ENCODE measurements around the gene GLS. TPM values are rescaled to one million over a fixed set of nuclear protein-coding genes. Genes with fewer than 3 reads are reported as not detected.
"Not testable (repeated sequence)": the region's sequence is repeated elsewhere in the genome, so short reads cannot be mapped to it uniquely, and the experiment has no call there.

Gene GLS
- polyA plus RNA-seq, 3 donors: 240 to 345 (median 296) TPM

DNA sequence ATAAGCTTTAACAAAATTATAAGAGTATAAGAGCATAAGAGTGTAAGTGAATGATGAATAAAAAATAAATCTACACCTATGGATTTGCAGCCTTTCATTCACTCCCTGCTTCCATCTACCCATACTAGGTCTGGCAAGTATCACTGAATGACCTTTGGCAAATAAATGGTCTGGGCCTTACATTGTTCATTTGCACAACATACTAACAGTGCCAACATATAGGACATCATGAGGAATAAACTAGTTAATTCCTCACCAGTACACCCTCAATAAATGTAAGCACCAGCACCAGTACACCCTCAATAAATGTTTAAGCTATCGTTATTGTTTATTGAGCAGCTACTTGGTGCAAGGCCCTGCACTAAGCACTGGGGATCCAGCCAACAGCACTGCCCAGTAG lies 106.5 kb downstream of the GLS start:
- DNase-seq: no peak

DNA sequence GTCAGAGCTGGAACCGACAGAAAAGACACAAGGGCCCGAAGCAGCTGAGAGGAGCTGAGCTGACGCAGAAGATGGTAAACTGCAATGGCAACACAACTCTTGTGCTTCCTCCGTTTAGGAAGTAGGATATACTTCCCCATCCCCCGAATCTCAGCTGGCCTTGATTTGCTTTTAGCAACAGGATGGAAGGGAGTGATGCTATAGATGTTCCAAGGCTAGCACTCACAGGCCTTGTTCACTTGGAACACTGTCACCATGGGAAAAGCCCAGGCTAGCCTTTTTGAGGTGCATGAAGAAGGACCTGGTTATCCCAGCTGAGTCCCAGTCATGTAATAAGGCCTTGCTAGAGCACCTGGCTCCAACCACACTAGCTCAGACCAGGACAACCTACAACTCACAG lies 107.3 kb downstream of the GLS start:
- no peak for DNase-seq

DNA sequence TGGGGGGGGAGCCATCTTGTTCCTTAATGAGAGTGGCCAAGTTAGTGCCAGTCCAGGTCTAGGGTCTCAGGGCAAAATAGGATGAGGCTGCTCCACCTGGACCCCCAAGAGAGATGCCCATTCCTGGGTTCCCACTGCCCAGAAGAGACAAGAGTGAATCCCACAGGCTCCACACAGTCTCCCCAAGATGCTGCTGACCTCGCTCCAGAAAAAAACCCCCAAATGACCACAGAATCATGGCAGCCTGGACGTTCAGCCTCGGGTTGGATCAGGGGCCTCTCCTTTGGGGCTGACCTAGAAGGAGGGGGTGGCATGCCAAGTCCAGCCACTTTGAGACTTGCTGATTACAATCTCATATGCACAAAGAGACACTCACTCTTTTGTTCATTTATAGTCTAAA lies 108.3 kb downstream of the GLS start:
- no peak for DNase-seq

DNA sequence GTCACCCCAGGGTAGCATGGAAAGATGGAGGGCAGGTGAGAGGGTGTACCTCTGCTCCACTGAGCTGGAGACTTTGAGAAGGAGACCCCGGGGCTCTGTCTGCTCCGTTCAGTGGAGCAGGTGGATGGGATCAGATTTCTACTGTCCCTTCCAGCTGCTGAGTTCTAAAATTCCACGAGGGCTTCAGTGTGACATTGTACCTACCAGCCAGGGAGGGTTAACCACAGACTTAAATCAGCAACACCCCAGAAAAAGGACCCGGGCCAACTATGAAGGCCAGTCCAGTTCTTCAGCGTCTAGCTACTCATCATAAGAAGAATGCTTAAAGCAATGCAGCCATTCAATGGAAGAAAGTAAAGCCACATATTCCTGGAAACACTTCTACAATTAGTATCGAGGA lies 109.5 kb downstream of the GLS start:
- no peak for DNase-seq

DNA sequence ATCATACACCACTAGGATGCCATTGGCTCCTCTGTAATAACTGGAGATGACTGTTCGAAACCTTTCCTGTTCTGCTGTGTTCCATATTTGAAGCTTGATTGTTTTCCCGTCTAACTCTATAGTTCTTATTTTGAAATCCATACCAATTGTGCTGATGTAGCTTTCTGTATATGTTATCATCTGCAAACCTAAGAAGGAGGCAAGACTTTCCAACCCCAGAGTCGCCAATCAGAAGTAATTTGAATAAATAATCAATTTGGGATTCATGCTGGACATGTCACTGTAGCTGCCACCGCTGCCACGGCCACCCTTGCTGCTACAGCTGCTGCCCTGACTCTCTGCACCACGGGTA lies 112.6 kb downstream of the GLS start:
- no peak for DNase-seq

DNA sequence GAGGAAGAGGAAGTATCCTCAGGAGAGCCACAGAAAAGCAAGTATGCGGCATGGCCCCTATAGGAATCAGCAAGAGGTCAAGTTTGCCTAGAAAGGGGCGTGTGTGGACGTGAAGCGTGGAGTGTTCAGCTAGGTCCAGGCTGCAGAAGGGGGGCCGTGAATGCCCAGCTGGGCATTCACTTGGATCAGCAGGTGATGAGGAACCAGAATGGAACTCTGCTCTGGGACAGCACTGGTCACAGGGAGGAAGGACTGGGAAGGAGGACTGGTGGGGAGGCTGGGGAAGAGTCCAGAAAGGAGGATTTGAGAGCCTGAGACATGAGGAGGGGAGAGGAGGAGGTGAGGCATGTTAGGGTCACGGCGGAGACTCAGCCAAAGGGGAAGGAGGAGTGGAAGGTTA lies 113.5 kb downstream of the GLS start:
- DNase-seq: no peak

DNA sequence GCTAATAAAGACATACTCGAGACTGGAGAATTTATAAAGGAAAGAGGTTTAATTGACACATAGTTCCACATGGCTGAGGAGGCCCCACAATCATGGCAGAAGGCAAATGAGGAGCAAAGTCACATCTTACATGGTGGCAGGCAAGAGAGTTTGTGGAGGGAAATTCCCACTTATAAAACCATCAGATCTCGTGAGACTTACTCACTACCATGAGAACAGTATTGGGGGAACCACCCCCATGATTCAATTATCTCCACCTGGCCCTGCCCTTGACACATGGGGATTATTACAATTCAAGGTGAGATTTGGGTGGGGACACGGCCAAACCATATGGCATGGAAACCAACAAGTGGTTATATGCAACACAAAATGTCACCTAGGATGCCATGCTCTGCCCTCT lies 114.7 kb downstream of the GLS start:
- DNase-seq: not testable (repeated sequence)

DNA sequence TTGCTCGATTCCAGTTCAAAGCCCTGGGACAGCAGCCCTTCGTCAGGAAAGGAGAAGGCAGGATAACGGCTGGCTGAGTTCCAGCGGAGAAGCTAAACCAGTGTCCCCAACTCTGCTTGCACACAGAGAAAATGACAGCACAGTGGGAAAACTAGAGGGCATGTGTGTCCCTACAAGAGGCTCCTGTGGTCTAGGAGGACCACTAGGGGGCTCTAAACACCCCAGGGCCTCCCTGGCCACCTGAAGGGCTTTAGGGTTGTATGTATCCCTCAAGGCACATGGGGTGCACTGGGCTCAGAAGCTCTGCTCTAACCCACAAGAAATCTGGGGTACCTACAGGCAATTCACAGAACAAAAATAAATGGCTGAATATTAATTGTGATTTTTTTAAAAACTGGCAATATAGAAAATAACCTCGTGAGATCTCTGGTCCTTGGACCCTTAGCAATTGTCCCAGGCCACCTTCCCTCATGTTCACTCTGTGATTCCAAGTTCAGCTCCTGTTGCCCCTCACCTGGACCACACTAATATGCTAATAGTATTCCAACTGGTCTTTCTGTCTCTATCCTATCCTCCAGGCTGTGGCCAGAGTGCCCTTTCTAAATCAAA lies 115.8 kb downstream of the GLS start:
- no peak for DNase-seq

DNA sequence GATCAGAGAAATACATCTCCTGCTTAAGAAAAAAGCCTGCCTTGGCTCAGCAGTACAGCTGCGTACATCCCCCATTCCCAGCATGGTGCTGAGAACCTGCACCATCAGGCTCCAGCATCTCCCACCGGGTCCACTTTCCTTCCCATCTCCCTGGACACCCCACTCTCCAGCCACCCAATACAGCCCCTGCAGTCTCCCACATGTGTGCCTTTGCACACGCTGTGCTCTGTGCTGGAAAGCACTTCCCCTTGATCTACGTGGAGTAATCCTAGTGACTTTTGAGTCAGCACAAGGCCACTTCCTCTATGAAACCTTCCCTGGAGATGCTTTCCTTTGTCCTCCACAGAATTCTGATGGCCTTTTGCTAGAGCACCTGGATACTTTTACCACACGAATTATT lies 116.3 kb downstream of the GLS start:
- DNase-seq: no peak

DNA sequence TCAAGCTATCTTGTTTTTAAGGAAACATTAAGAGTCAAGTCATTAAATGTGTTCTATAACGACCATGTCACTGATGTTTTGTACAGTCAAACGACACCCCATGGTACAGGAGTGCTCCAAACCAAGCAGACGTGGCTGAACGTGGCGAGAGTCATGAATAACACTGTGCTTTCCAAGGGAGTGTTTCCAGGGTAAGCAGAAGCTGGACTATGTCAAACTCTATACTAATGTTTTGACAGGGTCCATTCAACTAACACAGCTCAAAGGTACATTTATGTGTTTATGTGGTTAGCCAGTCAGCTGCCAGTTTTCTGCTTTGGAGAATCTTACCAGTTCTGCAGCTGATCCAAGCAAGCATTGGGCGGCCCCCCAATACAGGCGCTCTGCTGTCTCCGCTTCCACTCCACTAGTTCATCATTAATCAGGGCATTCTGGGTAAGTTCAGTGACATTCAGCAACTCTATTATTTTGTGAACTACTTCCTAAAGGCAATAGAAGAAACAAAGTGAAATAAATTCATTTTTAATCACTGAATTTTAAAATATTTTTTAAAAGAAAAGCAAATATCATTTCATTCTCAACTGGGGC lies 117.0 kb downstream of the GLS start:
- DNase-seq: no peak

DNA sequence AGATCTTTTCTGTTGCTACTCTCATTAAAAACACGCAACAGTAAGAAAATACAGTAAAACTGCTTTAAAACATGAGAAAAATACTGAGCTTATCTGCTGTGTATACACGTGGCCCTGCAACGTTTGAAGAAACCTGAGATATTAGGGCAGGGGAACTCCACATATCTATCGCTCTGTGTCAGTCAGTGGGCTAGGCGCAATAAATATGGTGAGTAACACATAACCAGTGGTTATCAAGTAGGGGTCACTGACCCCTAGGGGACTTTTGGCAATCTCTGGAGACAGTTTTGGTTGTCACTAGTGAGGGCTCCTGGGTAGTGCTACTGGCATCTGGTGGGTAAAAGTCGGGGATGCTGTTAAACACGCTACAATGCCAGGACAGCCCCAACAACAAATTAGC lies 118.4 kb downstream of the GLS start:
- DNase-seq: no peak

DNA sequence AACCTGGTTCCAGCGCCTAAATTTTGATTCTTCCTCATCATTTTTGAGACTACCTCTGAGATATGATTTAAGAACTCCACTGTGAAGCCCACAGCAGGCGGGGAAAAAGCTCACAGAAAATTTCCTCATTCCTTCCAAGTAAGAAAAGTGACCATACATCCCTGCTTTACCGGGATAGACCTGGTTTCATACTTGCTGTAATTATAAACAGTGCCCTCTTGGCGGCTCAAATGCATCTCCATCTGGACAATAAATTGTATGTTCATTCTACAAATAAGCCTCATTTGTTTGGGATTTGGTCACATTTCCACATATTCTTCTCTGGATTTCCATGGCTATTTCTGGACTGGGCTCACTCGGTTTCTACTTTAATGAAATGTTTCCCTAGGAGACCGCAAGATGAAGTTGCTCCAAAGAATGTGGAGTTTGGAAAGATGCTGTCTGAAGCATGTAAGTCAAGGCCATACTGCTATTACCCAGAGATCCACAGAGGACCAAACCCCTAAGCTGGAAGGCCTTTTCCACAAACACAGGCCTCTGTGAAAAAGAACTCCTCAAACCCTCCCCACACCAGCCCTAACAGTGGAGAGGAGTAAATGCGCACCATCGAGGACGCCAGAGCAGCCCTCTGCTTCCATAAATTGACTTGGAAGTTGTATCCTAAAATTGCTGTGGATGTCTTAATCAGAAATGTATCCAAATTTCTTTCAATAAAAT lies 119.5 kb downstream of the GLS start:
- no peak for DNase-seq

DNA sequence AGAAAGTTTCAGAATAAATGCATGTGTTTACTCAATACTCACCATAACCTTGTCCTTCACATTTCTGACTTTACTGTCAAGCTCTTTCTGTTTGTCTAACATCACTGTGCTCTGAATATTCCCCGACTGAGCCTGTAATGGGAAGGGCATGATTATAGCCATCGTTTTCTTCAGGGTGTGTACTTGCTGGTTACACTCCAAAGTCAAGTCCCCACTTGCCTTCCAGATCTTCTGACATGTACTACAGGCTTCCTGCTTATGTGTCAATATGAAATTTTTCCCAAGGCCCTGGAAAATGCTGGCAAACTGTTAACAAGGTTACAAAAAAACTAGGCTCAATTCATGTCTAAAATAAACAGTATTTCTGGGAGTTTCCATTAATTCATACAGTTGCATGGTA lies 120.4 kb downstream of the GLS start:
- no peak for DNase-seq

DNA sequence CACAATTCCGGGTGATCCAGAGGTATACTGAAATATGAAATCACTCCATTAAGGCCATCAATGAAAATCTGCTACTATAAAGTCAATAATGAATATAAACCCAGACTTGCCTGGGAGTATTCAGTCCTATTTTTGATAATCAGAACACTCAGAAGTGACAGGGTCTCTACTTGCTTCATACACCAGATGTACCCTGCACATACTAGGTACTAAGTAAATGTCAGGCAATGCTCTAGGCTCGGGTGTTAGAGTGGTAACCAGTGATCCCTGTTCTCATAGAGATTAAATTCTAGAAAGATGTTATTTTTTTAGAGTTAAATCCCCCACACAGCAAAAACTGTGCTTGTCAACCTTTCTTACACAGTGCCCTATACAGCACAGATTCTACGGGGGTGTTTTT lies 121.0 kb downstream of the GLS start:
- DNase-seq: no peak

DNA sequence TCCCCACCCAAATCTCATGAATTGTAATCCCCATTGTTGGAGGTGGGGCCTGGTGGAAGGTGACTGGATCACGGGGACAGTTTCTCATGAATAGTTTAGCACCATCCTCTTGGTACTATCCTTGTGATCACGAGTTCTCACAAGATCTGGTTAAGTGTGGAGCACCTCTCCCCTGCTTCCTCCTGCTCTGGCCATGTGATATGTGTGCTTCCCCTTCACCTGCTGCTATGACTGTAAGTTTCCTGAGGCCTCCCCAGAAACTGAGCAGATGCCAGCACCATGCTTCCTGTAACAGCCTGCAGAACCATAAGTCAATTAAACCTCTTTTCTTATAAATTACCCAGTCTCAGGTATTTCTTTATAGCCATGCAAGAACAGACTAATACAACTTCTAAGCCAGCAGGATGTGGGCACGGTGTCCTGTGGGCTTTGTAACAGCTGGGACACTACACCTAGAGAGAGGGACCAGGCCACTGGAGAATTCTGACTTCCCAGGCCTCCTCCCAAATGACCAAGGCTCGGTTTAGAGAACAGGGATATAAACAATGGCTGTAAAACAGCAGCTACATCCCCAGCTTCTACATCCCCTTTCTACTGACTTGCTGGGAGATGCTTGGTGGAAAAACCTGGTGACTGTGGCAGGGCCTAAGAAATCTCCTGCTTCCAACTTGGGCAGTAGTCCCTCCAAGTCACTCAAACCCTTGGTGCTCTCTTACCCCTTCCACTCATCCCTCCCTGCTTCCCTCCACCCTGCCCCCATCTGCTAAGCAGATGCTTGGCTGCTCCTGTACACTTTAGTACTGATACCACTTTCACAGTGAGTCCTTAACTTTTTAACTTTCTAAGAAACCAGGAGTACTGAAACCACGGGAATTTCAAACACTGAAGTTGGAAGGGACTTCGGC lies 123.0 kb downstream of the GLS start:
- no peak for DNase-seq

DNA sequence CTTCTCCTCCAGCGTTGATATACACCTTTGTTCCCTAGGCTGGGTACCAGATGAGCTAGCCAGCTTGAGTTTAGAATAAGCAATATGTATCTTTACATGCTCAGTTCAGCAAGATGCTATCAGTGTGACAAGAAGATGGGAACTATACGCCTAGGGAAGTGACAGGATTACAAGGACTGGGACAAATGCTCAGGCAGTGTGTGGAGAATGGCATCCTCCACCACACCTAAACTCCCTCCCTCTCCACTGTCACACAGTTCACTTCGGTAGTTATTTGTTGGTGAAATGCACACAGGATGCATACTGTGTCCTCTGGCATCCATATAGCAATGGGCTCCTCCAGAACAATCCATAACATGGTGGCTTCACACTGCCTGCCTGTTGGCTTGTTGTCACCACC lies 125.7 kb downstream of the GLS start:
- DNase-seq: no peak

DNA sequence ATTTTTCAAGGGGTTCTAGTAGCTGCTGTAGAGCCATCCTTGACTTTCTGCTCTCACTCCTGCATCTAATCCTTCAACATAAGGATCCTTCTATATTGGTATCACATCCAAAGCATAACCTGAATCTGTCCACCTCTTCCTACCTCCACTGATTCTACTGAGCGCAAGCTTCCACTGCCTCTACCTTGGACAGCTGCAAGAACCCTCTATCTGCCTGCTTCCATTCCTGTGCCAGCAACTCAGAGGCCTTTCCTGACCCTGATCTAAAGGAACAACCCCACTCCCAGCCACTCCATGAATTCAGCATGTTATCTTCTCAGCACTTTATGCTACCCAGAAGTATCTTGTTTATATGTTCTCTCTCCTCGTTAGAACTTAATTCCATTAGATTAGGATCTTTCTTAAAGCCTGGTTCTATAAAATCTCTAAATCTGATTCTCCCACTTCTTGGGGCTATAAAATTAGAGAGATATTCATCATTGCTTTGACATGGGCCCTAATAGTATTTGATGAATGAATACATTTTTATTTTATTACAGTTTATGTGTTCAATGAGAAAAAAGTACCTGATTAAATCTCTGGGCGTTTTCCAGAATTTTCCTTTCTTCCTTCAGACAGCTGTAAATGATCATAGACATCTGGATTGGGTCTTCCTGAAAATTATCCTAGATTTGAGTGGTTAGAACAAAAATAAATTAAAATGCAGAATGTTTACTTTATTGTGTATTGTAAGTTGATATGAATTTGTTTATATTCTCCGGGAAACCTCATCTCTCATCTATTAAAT lies 126.6 kb downstream of the GLS start:
- no peak for DNase-seq

DNA sequence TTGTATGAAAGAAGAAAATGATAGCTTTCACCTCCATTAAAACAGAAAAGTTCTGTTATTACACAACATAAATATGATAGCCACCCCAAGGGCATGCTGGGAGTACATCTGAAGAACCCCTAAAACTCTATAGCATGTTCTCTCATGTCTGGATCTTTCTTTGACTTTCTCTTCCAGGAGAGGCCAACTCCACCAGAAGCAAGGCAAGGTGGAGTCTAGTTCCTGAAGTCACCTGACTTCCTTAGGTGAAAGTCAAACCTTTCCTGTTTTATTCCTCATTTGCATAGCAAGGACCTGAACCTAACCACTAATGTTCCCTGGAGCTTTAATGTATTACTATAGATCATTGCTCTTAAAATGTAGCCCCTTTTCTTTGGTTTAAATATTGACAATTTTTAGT lies 127.7 kb downstream of the GLS start:
- no peak for DNase-seq

DNA sequence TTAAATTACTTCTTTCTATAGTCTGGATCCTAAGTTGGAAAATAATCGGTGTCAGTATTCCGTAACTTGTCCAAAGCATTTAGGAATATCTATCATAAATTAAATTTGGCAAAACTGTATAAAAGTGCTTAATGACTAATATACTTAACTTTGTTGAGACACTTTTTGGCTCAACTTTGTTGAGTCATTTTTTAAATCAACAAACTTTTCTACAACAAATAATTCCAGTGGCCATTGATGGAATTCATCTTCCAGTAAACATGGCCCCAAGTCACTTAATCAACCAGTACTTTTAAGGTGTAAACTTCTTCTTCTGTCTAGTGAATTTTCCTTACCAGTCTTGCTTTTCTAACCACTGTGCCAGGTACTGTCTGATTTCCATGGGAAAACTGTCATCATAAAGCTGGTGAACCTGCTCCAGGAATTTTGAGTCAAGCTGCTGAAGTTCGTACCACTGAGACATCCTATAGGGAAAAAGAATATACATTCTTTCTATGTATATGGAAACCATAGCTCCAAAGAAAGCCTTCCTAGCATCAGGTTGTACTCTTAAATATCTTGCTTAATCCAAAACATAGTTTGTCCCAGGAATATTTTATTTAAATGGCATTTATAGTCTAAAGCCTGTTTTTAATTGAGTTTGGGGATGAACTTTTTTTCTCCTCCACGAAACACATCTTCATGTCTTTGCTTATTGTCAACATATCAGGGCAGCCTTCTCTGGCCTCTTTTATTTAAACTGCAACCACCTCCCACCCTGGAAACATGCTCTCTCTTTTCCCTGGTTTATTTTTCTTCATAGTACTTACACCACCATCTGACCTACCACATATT lies 129.1 kb downstream of the GLS start:
- DNase-seq: no peak

DNA sequence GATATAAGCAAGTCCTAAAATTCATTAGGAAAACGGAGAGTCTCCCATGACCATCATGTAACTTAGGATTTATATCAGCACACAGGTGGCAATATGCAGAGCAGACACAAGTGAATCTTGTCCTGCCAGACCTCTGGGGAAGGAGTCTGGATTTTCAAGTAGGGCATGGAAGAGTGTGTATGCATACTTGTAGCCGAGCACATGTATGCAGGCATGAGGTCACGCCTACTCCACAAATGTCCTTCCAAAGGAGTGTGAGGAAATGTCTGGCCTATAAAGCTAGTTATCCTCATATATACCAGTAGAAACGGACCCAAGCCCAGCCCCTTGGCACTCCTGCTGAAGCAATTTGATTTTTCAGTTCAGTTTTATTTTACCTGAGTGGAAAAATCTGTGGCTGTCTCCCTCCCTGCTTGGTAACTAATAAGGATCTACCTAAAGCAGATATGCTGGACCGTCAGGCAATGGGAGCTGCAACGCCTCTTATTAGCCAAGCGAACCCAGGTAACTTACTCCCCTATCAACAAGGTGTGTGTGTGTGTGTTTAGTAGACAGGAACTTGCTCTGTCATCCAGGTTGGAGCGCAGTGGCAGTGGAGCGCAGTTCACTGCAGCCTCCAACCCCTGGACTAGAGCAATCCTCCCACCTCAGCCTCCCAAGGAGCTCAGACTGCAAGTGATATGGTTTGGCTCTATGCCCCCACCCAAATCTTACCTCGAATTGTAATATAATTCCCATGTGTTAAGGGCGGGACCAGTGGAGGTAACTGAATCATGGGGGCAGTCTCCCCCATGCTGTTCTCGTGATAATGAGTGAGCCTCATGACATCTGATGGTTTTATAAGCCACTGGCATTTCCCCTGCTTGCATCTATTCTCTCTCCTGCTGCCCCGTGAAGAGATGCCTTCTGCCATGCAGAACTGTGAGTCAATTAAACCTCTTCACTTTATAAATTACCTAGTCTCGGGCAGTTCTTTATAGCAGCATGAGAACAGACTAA lies 130.6 kb downstream of the GLS start:
- no peak for DNase-seq
